Right lobe of liver (tissue), 6 donors: ENCODE data around the gene ZNF592. TPM values are rescaled to one million over a fixed set of nuclear protein-coding genes. Genes with fewer than 3 reads are reported as not detected.
A peak's percentile ranks its signal among the peaks of the same experiment; 100 is the strongest.

Source experiments
- ATAC-seq, 4 donors: fragments of 200-7000 bp; cut with Tn5 transposase; one replicate each; pipeline ENCODE4 v1.9.1; 2020; ENCODE audit warnings: mild to moderate bottlenecking in 4 of 4, moderate library complexity in 4 of 4
- DNase-seq, 3 donors: peaks; one replicate each; pipeline ENCODE4 v3.0.0-alpha.2; 2020
- H3K27ac ChIP-seq, 3 donors: fragments of 200-600 bp; one replicate each; pipeline ENCODE4 v1.8.0; 2022
- H3K27me3 ChIP-seq, 2 donors: fragments of 200-600 bp; one replicate each; pipeline ENCODE4 v1.8.0; 2022
- H3K36me3 ChIP-seq, 4 donors: fragments of 200-600 bp; sonication (generic) in 1 of 4; one replicate each; pipeline versions ENCODE4 v1.5.1 to v1.8.0; 2017 to 2022; ENCODE audit warnings: control low read depth in 1 of 4
- H3K4me1 ChIP-seq, 4 donors: fragments of 200-600 bp; sonication (generic) in 1 of 4; one replicate each; pipeline versions ENCODE4 v1.5.1 to v1.8.0; 2017 to 2022; ENCODE audit warnings: control low read depth in 1 of 4
- H3K4me3 ChIP-seq, 3 donors: fragments of 200-600 bp; one replicate each; pipeline ENCODE4 v1.8.0; 2022
- H3K9me3 ChIP-seq, 4 donors: fragments of 200-600 bp; sonication (generic) in 1 of 4; one replicate each; pipeline versions ENCODE4 v1.5.1 to v1.8.0; 2017 to 2022; ENCODE audit warnings: control low read depth in 1 of 4
- CTCF ChIP-seq, 4 donors: fragments of 200-600 bp in 3 of 4; fragments of 450-650 bp in 1 of 4; IDR thresholded peaks; one replicate each; pipeline versions ENCODE4 v1.5.1 to v1.8.0; 2016 to 2022; ENCODE audit warnings: antibody characterized with exemption in 4 of 4, mild to moderate bottlenecking in 2 of 4
- POLR2A ChIP-seq: fragments of 450-650 bp; IDR thresholded peaks from one replicate; pipeline ENCODE4 v1.6.1; 2017; ENCODE audit warnings: antibody characterized with exemption, mild to moderate bottlenecking
- WGBS: methylation state at CpG from one replicate; pipeline ENCODE4 v1.1.6; 2018; ENCODE audit warnings: low coverage, low lambda C conversion rate; ENCODE audit not compliant: insufficient coverage; ENCODE audit errors: missing lambda C conversion rate; 5-methylcytosine and 5-hydroxymethylcytosine counted together
- intact Hi-C, 2 donors: fragments of 100-400 bp; cut with DNase I; formaldehyde crosslinking; loops; one replicate each; pipeline versions ENCODE4 v1.11.2 to v1.14.1; 2022
- total RNA-seq, 6 experiments: library from RNA; depleted of rRNA in 2 of 6; stranded (reverse); fragments of >200 nt in 2 of 6; fragmentation: NEBNext Ultra II Directional in 3 of 6; extraction: Animal tissue kit (Norgen Biotek cat#: 25700) in 3 of 6; gene quantifications; one replicate each; pipeline versions ENCODE4 v1.1.0 to v1.2.4, GENCODE V29; 2016 to 2023
- donor health status: DM: no; HTN: yes; CAD: no.
- donor health status: DM: no; HTN: no; CAD: no.
- donor health status: DM: no; HTN: no; CAD: no.
- donor health status: DM: no; HTN: yes; CAD: no.
- donor health status: DM: no; HTN: yes; CAD: no.

ZNF592 gene
- total RNA-seq, 6 experiments from 2014 or later, result 10.8 to 13.2 (median 12.1) TPM

- Histone ChIP-seq H3K27ac (peak overlapping the region in 1 of 3 donors; percentile 38), H3K4me1 (peaks cover 0 to 27% (median 10%) of the 10 kb centered on the region in 4 donors), H3K36me3 (no peaks in the 10 kb centered on the region), H3K9me3 (no peaks in the 10 kb centered on the region), H3K4me3 (no peak overlapping the region), H3K27me3 (no peaks in the 10 kb centered on the region)
- 58% methylated on average over 5 of the region's 5 CpGs for WGBS
- ATAC-seq, result peak; percentile 46 to 82 (median 56)
- TF ChIP-seq CTCF (IDR thresholded peaks at IDR 0.05) (no peak), POLR2A (no peak)
- intact Hi-C loops, result no loop called here
- peak in 1 of 3 donors; percentile 76 for DNase-seq
Observed at GRCh38 chr15:84703808-84704207, 44.6 kb upstream of the ZNF592 start.

GRCh38 chr15:84714372-84714771 is 34.0 kb upstream of the ZNF592 start:
- H3K4me3 ChIP-seq, result no peak overlapping the region
- no peak for DNase-seq
- no peaks in the 10 kb centered on the region for H3K27me3 ChIP-seq
- WGBS, result 70% methylated on average over 5 of the region's 5 CpGs
- H3K9me3 ChIP-seq, result no peaks in the 10 kb centered on the region
- intact Hi-C loops, result loop anchor here in 1 of 2 donors (10.0 kb wide), 1 partner anchor 60 kb away; the partner anchor contains the start of genes NMB and WDR73
- H3K4me1 ChIP-seq, result peaks cover 0 to 15% (median 5%) of the 10 kb centered on the region in 4 donors
- H3K36me3 ChIP-seq, result peaks cover 0 to 19% (median 5%) of the 10 kb centered on the region in 4 donors
- H3K27ac ChIP-seq, result no peak overlapping the region
- TF ChIP-seq POLR2A, result no peak
- TF ChIP-seq CTCF (IDR thresholded peaks at IDR 0.05), result no peak
- ATAC-seq, result no peak

DNA sequence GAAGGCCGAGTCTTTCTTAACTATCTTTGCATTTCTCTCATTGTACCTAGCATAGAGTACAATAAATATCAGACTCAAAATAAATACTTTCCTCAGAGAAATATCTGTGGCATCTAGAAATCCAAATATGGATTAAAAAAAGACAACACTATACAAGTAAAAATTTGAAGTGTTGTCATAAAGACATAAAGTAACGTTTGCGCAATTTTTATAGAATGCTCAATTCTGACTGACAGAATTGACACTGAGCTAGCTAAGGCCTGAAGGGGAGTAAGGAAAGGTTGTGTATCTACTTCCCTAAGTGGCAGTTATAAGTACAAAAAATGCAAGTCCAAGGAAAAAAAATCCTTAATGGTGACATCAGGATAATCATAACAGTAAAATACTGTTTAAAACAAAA is 33.6 kb upstream of the ZNF592 start:
- Histone ChIP-seq H3K36me3 (peaks cover 0 to 15% (median 4%) of the 10 kb centered on the region in 4 donors), H3K4me1 (peaks cover 0 to 15% (median 5%) of the 10 kb centered on the region in 4 donors), H3K9me3 (no peaks in the 10 kb centered on the region), H3K27ac (no peak overlapping the region), H3K27me3 (no peaks in the 10 kb centered on the region), H3K4me3 (peak overlapping the region; percentile 77 to 88 (median 86))
- intact Hi-C loops, result loop anchor here in 1 of 2 donors (10.0 kb wide), 1 partner anchor 60 kb away; the partner anchor contains the start of genes NMB and WDR73
- DNase-seq, result no peak
- ATAC-seq, result no peak
- WGBS, result 37% methylated on average over 3 of the region's 3 CpGs
- TF ChIP-seq POLR2A (no peak), CTCF (IDR thresholded peaks at IDR 0.05) (no peak)

DNA sequence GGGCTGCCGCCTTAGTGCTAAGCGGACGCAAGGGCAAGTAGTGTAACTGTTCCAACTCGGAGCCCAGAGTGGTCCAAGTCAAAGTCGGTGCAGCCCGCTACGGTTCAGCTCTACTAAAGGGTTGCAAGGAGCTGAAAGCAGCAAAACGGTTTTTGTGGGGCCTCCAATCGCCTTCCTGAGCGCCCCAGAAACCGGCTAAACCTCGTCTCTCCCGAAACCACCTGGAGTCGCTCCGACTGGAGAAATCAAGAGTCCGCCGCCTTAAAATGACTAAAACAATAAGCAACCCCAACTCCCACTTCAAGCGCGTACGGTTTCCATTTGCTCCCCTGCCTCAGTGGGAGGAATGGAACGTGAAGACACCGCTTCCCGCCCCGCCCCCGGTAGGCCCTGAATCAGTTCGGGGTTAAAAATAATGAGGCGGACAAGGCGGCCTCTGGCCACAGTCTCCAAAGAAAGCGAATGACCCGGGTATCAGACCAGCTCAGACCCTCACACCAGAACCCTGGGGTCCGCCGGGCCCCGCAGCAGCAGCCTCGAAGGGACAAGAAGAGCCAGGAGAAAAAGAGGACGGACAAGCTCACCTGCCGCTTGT is 32.9 kb upstream of the ZNF592 start:
- Histone ChIP-seq H3K27ac (peak overlapping the region; percentile 60 to 89 (median 80)), H3K4me1 (peaks cover 0 to 15% (median 5%) of the 10 kb centered on the region in 4 donors), H3K36me3 (peaks cover 0 to 8% (median 0%) of the 10 kb centered on the region in 4 donors), H3K4me3 (peak overlapping the region; percentile 77 to 88 (median 86)), H3K9me3 (no peaks in the 10 kb centered on the region), H3K27me3 (no peaks in the 10 kb centered on the region)
- peak in 2 of 3 donors; percentile 34 to 50 for DNase-seq
- intact Hi-C loops, result loop anchor here in 1 of 2 donors (10.0 kb wide), 1 partner anchor 61 kb away; the partner anchor contains the start of genes NMB and WDR73
- no peak for TF ChIP-seq POLR2A
- no peak for TF ChIP-seq CTCF (IDR thresholded peaks at IDR 0.05)
- peak; percentile 5 to 17 (median 12) for ATAC-seq
- WGBS, result 0% methylated on average over 29 of the region's 36 CpGs
